Mammary epithelial cell (primary cell): ENCODE results near the gene ZMYM4.

Experiments
- CTCF ChIP-seq, 2 donors: IDR thresholded peaks in 1 of 2; conservative IDR thresholded peaks in 1 of 2; 2 replicates each; pipeline ENCODE4 v1.5.1; 2011 to 2012; ENCODE audit warnings: inconsistent platforms in 2 of 2, low read length in 2 of 2, mild to moderate bottlenecking in 2 of 2, control low read depth in 1 of 2, low read depth in 1 of 2; ENCODE audit not compliant: insufficient read depth in 1 of 2; ENCODE audit errors: extremely low read depth in 1 of 2
- EZH2 ChIP-seq: IDR thresholded peaks from 2 replicates; pipeline ENCODE4 v1.6.1; 2012; ENCODE audit warnings: low read length, inconsistent platforms, borderline replicate concordance

- TF ChIP-seq CTCF (conservative IDR thresholded peaks at IDR 0.05 in 1 of 2, IDR thresholded peaks at IDR 0.05 in 1 of 2; ENCODE audit: extremely low read depth in 1 of 2, insufficient read depth in 1 of 2, low read depth in 1 of 2, low read length in 2 of 2) (no peak), EZH2 (no peak)
These were observed 91.5 kb downstream of the ZMYM4 start for GRCh38 chr1:35359995-35360394.
